Right atrium auricular region (tissue), 2 donors: ENCODE measurements around the gene DYNC1H1. TPM values are rescaled to one million over a fixed set of nuclear protein-coding genes. Genes with fewer than 3 reads are reported as not detected.

Experiments
- DNase-seq: peaks from one replicate; pipeline ENCODE4 v3.0.0-alpha.2; 2019; ENCODE audit warnings: low spot score
- H3K27ac ChIP-seq, 2 donors: fragments of 200-600 bp; sonication (generic); 1 replicate in 1 of 2; 2 replicates in 1 of 2; pipeline ENCODE4 v1.5.1; 2016 to 2019
- H3K27me3 ChIP-seq, 2 donors: fragments of 200-600 bp; sonication (generic); one replicate each; pipeline versions ENCODE4 v1.5.1 to v1.6.0; 2017 to 2019
- H3K36me3 ChIP-seq: fragments of 200-600 bp; sonication (generic); one replicate; pipeline ENCODE4 v1.5.1; 2016
- H3K4me1 ChIP-seq, 2 donors: fragments of 200-600 bp; sonication (generic); one replicate each; pipeline versions ENCODE4 v1.5.1 to v1.6.0; 2017 to 2019
- H3K4me3 ChIP-seq, 2 donors: fragments of 200-600 bp; sonication (generic); 1 replicate in 1 of 2; 2 replicates in 1 of 2; pipeline ENCODE4 v1.5.1; 2017 to 2019; ENCODE audit warnings: mild to moderate bottlenecking in 1 of 2, moderate library complexity in 1 of 2
- H3K9me3 ChIP-seq, 2 donors: fragments of 200-600 bp; sonication (generic); one replicate each; pipeline ENCODE4 v1.5.1; 2019
- total RNA-seq, 2 donors: library from RNA; depleted of rRNA; stranded (reverse); fragments of >200 nt; gene quantifications; one replicate each; pipeline ENCODE4 v1.1.0, GENCODE V29; 2016
- TF ChIP-seq, protein P1 (sequence below), 2 donors: fragments of 200-600 bp; sonication (generic); IDR thresholded peaks; one replicate each; pipeline ENCODE4 v1.5.1; 2019; ENCODE audit warnings: antibody characterized with exemption in 2 of 2

Gene DYNC1H1
- total RNA-seq, 2 donors from 2014 or later = 388 to 445 TPM

DNA sequence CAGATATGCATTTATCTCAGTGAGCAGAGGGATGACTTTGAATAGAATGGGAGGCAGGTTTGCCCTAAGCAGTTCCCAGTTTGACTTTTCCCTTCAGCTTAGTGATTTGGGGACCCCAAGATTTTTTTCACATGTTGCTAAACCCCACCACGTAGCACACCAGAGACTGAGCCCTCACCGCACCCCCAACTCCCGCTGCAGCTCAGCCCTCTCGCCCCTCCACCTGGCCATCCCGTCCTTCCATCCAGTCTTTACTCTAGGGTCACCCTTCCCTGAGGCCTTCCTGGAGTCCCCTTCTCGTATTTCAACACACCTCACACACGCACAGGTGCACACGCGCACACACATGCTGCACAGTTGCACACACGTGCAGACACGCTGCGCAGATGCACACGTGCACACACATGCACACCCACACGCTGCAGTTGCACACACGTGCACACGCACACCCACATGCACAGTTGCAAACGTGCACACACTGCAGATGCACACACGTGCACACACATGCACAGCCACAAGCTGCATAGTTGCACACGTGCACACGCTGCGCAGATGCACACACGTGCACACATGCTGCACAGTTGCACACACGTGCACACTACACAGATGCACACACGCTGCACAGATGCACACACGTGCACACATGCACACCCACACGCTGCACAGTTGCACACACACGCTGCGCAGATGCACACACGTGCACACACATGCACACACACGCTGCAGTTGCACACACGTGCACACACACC lies 92.5 kb downstream of the DYNC1H1 start:
- no peak overlapping the region for H3K4me3 ChIP-seq
- H3K36me3 ChIP-seq = peaks cover 9% of the 10 kb centered on the region
- H3K27me3 ChIP-seq = no peaks in the 10 kb centered on the region
- H3K9me3 ChIP-seq = no peaks in the 10 kb centered on the region
- no peak for DNase-seq
- TF ChIP-seq, protein P1, sequence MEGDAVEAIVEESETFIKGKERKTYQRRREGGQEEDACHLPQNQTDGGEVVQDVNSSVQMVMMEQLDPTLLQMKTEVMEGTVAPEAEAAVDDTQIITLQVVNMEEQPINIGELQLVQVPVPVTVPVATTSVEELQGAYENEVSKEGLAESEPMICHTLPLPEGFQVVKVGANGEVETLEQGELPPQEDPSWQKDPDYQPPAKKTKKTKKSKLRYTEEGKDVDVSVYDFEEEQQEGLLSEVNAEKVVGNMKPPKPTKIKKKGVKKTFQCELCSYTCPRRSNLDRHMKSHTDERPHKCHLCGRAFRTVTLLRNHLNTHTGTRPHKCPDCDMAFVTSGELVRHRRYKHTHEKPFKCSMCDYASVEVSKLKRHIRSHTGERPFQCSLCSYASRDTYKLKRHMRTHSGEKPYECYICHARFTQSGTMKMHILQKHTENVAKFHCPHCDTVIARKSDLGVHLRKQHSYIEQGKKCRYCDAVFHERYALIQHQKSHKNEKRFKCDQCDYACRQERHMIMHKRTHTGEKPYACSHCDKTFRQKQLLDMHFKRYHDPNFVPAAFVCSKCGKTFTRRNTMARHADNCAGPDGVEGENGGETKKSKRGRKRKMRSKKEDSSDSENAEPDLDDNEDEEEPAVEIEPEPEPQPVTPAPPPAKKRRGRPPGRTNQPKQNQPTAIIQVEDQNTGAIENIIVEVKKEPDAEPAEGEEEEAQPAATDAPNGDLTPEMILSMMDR (IDR thresholded peaks at IDR 0.05) = no peak
- H3K4me1 ChIP-seq = no peaks in the 10 kb centered on the region
- H3K27ac ChIP-seq = no peak overlapping the region

DNA sequence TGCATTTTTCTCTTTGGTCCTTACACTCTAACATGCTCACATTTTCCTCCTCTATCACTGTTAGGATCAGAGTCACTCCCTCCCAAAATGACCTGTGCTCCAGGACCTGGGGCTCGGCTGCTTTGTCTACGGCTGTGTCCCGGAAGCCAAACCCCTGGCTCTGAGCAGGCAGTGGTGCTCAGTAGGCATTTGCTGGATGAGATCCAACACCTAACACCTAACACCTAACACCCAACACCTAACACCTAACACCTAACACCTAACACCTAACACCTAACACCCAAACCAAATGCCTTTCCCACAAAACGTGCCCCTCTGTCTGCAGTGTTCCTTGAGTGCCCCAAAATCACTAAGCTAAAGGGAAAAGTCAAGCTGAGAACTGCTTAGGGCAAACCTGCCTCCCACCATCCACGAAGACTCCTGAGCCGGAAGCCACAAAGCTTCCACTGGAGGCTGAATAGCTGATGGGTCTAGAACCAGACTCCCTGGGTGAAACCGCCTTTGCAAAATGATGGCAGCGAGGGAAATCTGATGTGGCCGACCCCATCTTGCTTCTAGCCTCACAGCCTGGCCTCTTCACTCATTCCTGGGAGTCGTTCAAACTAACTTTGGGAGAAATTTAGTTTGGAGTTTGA lies 93.2 kb downstream of the DYNC1H1 start:
- no peak overlapping the region for H3K27ac ChIP-seq
- H3K9me3 ChIP-seq = no peaks in the 10 kb centered on the region
- TF ChIP-seq, protein P1 (IDR thresholded peaks at IDR 0.05) = no peak
- H3K4me1 ChIP-seq = no peaks in the 10 kb centered on the region
- no peak overlapping the region for H3K4me3 ChIP-seq
- no peak for DNase-seq
- H3K27me3 ChIP-seq = no peaks in the 10 kb centered on the region
- H3K36me3 ChIP-seq = peaks cover 2% of the 10 kb centered on the region

DNA sequence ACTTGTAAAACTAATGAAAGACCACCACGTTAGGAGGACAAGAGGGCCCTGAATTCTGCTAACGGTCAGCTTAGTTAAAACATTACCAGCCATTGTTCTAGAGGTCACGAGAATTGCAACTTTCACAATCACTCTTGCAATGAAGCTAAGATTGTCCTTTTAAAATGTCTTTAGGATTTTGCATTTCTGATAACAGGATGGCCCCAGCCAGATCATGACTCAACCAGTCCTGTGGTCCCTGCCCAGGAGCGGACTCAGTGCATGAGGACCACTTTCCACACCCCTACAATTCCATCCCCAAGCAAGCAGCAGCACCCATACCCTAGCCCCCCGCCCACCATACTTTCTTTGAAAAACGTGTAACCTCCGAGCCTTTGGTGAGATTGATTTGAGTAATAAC lies 93.8 kb downstream of the DYNC1H1 start:
- no peaks in the 10 kb centered on the region for H3K9me3 ChIP-seq
- H3K36me3 ChIP-seq = no peaks in the 10 kb centered on the region
- no peak overlapping the region for H3K4me3 ChIP-seq
- no peak for DNase-seq
- H3K27me3 ChIP-seq = no peaks in the 10 kb centered on the region
- peaks cover 0 to 5% of the 10 kb centered on the region in 2 donors for H3K4me1 ChIP-seq
- H3K27ac ChIP-seq = no peak overlapping the region
- TF ChIP-seq, protein P1 (IDR thresholded peaks at IDR 0.05) = no peak

DNA sequence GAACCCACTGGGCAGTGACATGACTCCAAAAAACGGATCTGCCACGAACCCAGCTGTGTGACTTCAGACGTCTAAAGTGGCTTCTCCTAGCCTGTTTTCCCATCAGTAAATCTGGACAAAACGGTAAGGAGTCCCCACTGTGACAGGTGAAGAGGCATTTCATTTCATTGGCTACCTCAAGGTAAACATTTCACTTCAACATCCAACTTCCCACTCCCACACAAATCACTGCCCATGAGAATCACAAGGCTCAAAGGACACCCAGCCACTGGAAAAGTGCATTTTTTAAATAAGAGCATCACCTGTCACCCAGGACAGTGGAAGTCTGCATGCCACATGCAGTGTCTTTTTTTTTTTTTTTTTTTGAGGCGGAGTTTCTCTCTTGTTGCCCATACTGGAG lies 94.6 kb downstream of the DYNC1H1 start:
- Histone ChIP-seq H3K9me3 (no peaks in the 10 kb centered on the region), H3K4me1 (peaks cover 0 to 10% of the 10 kb centered on the region in 2 donors)
- TF ChIP-seq, protein P1 (IDR thresholded peaks at IDR 0.05) = no peak

DNA sequence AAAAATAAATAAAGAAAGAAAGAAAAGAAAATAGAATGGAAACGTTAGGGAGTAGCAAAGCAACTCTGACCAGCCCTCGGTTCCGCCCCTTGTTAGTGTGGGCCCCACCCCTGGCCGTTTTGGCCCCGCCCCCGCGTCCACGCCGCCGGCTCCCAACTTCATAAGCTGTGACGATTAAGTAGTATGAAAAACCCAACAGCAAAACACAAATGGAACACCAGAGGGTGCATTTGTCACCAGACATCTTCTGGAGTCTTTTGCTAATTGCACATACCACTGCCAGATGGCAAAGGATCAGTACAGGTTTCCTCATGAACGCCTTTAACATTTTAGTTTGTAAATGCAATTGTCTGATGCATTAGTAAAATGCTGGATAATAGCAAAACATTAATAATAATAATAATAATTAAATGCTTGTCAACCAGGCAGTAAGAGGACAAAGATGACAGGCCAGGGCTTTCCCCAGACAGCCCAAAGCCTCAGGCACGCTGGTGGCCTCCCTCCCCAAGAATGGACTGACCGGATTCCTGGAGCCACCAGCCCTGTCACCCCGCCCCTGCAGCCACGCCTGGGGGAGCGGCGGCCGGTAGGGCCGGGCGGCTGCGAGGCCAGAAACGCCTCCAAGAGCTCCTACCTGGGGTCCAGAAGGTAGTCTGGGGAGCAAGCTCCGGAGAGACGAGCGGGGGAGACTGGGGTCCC lies 98.9 kb downstream of the DYNC1H1 start:
- H3K4me3 ChIP-seq = no peak overlapping the region
- peak; percentile 94 for DNase-seq
- TF ChIP-seq, protein P1 (IDR thresholded peaks at IDR 0.05) = peak; percentile 35 to 68
- H3K36me3 ChIP-seq = no peaks in the 10 kb centered on the region
- no peaks in the 10 kb centered on the region for H3K9me3 ChIP-seq
- no peak overlapping the region for H3K27ac ChIP-seq
- H3K4me1 ChIP-seq = peaks cover 0 to 10% of the 10 kb centered on the region in 2 donors
- no peaks in the 10 kb centered on the region for H3K27me3 ChIP-seq

More for the DNA sequence above, 94.6 kb downstream of the DYNC1H1 start:
- Histone ChIP-seq H3K27ac (no peak overlapping the region), H3K36me3 (no peaks in the 10 kb centered on the region), H3K27me3 (no peaks in the 10 kb centered on the region), H3K4me3 (no peak overlapping the region)
- no peak for DNase-seq
